ENCODE measurements around the gene ACAD11.

The ACAD11 gene

DNA sequence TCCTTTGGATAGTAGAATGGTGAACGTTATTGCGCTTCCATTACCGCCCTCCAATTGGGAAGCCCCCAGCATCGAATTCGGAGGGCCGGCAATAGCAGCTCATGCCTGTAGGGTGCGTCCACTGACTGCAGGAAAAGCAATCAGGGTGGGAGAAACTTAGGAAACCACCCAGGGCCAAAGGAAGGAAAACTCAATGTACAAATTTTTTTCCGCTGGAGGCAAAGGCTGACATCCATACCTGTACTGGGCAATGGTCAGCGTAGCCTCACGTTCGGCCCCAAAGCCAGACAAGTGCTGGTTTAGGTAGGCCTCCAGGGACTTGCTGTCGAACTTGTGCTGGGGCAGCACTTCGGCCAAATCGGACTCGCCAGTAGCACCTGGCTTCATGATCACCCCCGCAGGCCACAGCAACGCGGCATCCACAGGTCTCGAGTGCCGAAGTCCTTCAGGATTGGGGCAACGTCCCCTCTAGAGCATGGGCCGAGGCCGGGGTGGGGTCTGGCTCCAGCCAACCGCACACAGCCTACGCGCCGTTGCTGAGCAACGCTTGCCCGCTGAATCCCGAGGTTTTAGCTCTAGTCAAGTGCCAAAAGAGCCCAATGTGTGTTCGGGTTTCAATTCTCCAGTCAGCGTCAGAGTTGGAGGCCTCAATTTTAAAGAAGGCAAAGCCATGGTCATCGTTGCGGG lies at the start of gene ACAD11:
ACAD11 (minus strand) TSS at position 445 of the 687 bp plus-strand sequence; CDS start at position 387, 58 bp downstream.
- peak; percentile 49 for DNase-seq

GRCh38 chr3:132703733-132704132 lies 44.1 kb upstream of the ACAD11 start:
- no peak for DNase-seq

- DNase-seq: no peak
Measured at GRCh38 chr3:132695422-132695821, 35.8 kb upstream of the ACAD11 start.

- DNase-seq: no peak
Measured at GRCh38 chr3:132694991-132695390, 35.4 kb upstream of the ACAD11 start.

GRCh38 chr3:132690040-132690439 lies 30.4 kb upstream of the ACAD11 start:
- no peak for DNase-seq

- no peak for DNase-seq
Measured at GRCh38 chr3:132682201-132682600, 22.6 kb upstream of the ACAD11 start.

DNA sequence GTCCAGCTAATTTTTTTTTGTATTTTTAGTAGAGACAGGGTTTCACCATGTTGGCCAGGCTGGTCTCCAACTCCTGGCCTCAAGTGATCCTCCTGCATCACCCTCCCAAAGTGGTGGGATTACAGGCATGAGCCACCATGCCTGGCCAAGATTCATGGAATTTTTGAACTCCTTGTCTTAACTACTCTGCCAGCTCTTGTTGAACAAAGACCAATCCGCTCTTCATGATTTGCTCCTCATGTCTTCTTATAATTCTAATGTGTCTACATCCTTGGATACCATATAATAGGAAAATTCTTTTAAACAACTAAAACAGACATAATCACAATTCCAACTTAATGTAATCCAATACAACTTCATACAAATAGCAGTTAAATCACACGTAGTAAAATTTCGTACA lies 21.8 kb upstream of the ACAD11 start:
- no peak for DNase-seq

GRCh38 chr3:132679911-132680310 lies 20.3 kb upstream of the ACAD11 start:
- no peak for DNase-seq

DNA sequence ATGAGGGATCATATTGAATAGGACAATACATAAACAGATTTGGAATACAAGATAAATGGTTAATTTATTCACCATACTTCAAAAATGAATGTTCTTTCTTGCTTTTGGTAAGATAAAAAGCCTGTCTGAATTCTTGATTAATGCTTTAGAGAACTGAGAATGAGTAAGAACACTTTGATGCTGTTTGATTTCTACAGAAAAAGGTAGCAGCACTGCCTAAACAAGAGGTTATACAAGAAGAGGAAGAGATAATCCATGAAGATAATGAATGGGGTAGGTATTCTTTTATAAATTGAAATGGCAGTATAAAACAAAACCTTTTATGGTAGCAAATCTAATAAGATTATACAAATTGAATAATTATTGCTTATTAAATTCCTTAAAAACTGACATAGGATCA lies 15.8 kb upstream of the ACAD11 start:
- DNase-seq: no peak

DNA sequence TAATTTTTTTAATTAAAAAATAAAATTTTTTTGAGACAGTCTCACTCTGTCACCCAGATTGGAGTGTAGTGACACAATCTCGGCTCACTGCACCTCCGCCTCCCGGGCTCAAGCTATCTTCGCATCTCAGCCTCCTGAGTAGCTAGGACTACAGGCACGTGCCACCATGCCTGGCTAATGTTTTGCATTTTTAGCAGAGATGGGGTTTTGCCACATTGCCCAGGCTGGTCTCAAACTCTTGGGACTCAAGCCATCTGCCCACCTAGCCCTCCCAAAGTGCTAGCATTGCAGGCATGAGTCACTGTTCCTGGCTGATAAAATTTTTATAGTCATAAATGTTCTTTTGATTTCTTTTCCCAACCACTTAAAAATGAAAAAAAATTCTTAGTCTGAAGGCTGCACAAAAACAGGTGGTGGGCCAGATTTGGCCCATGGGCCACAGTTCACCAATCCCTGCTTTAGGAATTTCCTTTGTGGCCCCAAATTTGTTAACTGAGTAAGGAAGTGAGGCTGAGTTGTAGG lies 9.7 kb upstream of the ACAD11 start:
- no peak for DNase-seq

GRCh38 chr3:132665230-132665745 lies 5.7 kb upstream of the ACAD11 start:
- no peak for DNase-seq

DNA sequence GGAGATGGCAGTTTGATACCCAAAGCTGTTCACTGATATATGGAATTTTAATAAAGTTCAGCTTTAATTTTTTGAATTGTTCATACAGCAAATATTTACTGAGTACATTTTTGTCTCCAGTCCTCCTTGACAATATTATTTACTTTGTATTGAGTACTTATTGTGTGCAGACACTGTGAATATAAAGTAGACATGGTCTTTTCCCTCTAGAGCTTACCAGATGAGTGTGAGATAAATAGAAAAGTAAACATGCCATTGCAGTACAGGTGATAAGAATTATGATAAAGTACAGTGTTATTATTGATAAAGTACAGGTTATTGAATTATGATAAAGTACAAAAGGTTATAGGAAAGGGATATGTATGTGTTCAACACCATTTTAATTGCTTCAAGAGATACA lies 2.6 kb upstream of the ACAD11 start:
- DNase-seq: no peak

DNA sequence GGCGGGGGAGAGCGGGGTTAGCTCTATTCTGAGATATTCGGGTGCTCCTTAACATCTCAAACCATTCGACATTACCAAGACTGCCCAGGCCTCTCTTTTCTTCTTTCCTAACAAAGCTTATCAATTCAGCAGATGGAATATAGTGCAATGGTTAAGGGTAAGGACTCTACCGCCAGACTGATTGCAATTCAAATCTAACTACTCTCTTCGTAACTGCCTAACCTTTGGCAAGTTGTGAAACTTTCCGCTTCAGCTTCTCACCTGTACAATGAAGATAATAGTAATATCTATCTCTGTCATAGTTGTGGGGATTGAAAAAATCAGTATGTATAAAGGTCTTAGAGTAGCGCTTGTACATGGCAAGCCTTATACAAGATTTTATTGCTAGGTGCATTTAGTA lies 1.5 kb upstream of the ACAD11 start:
- DNase-seq: no peak

DNA sequence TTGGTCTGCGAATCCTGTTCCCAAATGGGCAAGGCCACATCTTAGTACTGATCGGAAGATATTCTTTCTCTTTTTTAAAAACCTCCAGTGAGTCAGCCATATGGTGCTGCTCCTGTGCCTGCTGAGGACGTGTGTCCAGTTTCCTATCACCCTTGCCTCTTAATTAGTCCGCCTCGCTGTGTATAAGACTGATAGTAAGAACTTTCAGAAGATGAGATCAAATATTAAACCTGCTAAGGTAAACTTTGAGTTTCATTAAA lies 1.1 kb upstream of the ACAD11 start:
- no peak for DNase-seq

DNA sequence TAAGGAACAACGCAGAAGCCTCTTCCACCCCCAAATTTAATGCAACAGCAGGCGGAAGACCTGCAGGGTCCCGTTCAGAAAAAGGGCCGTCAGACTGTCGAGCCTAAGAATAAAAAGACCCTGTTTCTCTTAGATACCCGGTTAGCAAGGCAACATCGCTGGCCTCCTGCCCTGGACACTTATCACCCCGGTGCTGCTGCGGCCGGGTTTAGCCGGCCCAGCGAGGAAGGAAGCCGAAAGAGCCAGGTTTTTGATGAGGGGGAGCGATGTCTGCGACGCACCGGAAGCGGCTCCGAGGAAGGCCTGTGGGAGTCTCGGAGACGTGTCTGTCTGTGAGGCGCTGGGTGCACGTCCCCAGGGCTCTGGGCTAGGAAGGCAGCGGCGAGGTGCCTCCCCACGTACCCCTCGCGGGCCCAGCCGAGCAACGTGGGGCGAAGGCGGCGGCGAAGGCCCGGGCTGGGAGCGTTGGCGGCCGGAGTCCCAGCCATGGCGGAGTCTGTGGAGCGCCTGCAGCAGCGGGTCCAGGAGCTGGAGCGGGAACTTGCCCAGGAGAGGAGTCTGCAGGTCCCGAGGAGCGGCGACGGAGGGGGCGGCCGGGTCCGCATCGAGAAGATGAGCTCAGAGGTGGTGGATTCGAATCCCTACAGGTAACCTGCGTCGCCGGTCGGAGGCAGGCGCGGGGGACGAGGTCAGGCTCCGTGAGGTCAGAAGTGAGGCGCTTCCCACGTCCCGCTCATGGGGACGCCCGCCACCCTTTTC lies 622 bp upstream of the ACAD11 start, which contains the start of gene UBA5:
UBA5 (plus strand) TSS at position 278 of the 759 bp plus-strand sequence; CDS start at position 487, 209 bp downstream.
- peak; percentile 47 for DNase-seq

DNA sequence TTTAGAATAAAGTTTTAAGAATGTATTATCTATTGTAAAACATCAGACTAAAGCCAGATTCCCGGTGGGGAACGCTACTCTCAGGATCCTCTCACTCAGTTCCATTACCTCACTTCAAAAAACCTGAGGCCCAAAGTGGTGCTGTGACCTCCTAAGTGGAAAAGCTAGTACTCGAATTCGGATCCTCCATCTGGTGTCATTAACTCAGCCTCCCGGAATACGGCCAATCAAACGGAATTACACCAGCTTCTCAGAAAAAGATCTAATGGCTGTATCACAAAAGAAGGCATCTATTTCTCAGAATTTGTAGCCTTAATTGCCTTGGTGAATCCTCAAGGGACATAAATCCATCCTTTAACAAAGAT lies 627 bp downstream of the ACAD11 start:
- no peak for DNase-seq

- no peak for DNase-seq
Measured at GRCh38 chr3:132657869-132658747, 1.5 kb downstream of the ACAD11 start.

- DNase-seq: no peak
Measured at GRCh38 chr3:132655471-132655870, 4.1 kb downstream of the ACAD11 start.

- DNase-seq: no peak
Measured at GRCh38 chr3:132654721-132655120, 4.9 kb downstream of the ACAD11 start.

DNA sequence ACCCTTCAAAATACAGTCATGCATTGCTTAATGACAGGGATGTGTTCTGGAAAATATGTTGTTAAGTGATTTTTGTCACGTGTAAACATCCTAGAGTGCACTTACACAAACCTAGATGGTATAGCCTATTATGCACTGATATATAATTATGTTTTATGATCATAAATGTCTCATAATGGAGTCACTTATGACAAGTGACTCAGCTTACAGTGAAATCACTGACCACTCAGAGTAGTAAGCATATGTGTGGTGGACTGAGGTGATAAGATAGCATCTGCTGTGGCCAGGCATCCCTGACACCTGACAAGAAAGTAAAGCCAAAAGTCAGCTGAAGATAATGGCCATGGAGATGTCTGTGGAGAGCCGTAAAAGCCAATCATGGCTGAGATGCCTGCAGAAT lies 5.4 kb downstream of the ACAD11 start:
- DNase-seq: no peak

- no peak for DNase-seq
Measured at GRCh38 chr3:132652640-132653270, 6.9 kb downstream of the ACAD11 start.

DNA sequence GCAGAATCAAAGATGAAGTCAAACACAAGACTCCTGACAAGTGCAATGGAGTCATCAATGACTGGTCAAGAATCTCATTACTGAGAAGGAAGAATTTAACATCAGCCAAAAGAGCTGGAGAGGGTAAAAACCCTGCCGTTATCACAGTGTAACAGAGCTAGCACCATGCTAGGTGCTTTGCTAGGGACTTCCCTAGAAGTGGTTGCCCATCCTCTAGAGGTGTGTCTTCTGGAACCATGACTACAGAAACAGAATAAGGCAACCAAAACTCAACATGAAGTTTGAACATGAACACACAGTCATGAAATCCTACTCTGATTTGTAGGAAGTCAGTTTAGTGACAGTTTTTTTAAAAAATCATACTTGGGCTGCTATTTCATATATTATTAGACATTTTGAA lies 9.5 kb downstream of the ACAD11 start:
- DNase-seq: no peak

DNA sequence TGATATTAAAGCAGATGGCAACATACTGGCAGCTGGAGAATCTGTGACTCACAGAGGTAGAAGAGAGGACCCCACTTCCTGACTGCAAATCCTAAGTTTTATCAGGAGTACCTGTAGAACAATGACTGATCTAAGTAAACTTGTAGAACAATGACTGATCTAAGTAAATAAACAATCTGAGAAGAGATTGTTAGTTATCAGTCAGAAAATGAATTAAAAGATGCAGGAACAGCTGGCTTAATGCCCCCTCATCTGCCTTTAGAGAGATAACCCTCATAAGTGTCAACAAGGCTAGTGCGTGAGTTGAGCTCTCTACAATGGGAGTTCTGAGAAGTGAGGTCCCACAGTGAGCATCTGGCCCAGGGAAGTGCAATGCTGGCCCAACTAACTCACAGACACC lies 14.6 kb downstream of the ACAD11 start:
- no peak for DNase-seq

Measured in T1000 (cell line).